Measurements from ENCODE around the gene CDC14B. TPM values are rescaled to one million over a fixed set of nuclear protein-coding genes. Genes with fewer than 3 reads are reported as not detected.

CDC14B gene
- total and polyA plus RNA-seq, 4 donors, result 8.8 to 33.3 (median 11.3) TPM

DNA sequence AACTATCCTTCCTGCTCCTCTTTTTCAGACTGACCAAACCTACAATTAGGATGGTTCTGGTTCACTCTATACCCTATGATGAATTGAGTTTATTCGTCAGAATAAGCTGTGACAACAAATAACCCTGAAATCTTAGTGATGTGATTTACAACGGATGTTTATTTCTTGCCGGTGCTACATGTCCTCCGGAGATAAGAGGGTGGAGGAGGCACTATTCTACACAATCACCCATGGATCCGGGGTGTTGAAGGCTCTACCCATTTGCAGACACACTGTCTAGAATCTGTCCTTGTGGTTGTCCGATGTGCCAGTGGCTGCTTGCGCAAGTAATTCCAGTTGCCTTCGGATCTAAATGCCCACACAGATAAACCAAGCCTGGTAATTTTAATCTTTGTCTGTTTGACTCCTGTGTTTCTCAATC, 44.7 kb downstream of the CDC14B start (continued):
- TF ChIP-seq, protein P1, sequence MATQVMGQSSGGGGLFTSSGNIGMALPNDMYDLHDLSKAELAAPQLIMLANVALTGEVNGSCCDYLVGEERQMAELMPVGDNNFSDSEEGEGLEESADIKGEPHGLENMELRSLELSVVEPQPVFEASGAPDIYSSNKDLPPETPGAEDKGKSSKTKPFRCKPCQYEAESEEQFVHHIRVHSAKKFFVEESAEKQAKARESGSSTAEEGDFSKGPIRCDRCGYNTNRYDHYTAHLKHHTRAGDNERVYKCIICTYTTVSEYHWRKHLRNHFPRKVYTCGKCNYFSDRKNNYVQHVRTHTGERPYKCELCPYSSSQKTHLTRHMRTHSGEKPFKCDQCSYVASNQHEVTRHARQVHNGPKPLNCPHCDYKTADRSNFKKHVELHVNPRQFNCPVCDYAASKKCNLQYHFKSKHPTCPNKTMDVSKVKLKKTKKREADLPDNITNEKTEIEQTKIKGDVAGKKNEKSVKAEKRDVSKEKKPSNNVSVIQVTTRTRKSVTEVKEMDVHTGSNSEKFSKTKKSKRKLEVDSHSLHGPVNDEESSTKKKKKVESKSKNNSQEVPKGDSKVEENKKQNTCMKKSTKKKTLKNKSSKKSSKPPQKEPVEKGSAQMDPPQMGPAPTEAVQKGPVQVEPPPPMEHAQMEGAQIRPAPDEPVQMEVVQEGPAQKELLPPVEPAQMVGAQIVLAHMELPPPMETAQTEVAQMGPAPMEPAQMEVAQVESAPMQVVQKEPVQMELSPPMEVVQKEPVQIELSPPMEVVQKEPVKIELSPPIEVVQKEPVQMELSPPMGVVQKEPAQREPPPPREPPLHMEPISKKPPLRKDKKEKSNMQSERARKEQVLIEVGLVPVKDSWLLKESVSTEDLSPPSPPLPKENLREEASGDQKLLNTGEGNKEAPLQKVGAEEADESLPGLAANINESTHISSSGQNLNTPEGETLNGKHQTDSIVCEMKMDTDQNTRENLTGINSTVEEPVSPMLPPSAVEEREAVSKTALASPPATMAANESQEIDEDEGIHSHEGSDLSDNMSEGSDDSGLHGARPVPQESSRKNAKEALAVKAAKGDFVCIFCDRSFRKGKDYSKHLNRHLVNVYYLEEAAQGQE (IDR thresholded peaks at IDR 0.05), result peak; percentile 16
- peak; percentile 30 to 66 for TF ChIP-seq RXRA (IDR thresholded peaks at IDR 0.05)
- no peak for TF ChIP-seq TAF1 (conservative IDR thresholded peaks at IDR 0.05)
- TF ChIP-seq SP1 (IDR thresholded peaks at IDR 0.05), result peak; percentile 52
- TF ChIP-seq, protein P2, sequence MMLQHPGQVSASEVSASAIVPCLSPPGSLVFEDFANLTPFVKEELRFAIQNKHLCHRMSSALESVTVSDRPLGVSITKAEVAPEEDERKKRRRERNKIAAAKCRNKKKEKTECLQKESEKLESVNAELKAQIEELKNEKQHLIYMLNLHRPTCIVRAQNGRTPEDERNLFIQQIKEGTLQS (IDR thresholded peaks at IDR 0.05), result no peak

DNA sequence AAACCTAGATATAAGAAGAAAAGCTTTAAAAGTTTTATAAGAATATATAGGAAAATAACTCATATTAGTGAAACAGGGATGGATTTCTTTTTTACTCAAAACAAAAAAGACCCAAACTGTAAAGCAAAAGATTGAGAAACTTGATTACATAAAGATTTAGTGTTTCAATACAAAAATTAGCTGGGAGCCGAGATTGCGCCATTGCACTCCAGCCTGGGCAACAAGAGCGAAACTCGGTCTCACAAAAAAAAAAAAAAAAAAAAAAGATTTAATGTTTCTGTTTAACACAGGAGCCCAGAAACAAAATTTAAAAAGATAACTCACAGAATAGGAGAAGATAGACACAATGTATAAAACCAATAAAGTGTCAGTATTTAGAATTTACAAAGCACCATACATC, 45.2 kb downstream of the CDC14B start:
- Histone ChIP-seq H3K9me3 (ENCODE audit: control insufficient read depth in 4 of 4, low read length in 3 of 4) (no peaks in the 10 kb centered on the region), H3K4me3 (ENCODE audit: low read depth in 1 of 3, low read length in 3 of 3) (peak overlapping the region; percentile 27 to 50 (median 28)), H3K9ac (ENCODE audit: low read depth in 1 of 2, low read length in 2 of 2) (peak overlapping the region; percentile 69 to 89), H3K4me1 (ENCODE audit: control insufficient read depth in 4 of 4, insufficient read depth in 4 of 4, low read length in 3 of 4) (peaks cover 5 to 11% (median 7%) of the 10 kb centered on the region in 4 donors), H3K36me3 (ENCODE audit: control insufficient read depth in 4 of 4, insufficient read depth in 3 of 4, low read depth in 1 of 4, low read length in 3 of 4) (no peaks in the 10 kb centered on the region), H3K27me3 (ENCODE audit: control insufficient read depth in 4 of 4, insufficient read depth in 4 of 4, low read length in 3 of 4) (no peaks in the 10 kb centered on the region), H3K27ac (ENCODE audit: low read depth in 1 of 2, low read length in 2 of 2) (peak overlapping the region; percentile 62 to 87)
- 45% methylated on average over 4 of the region's 4 CpGs for WGBS
- TF ChIP-seq FOXA2 (IDR thresholded peaks at IDR 0.05) (no peak), NR2F2 (IDR thresholded peaks at IDR 0.05) (no peak), RXRA (IDR thresholded peaks at IDR 0.05) (no peak), EGR1 (IDR thresholded peaks at IDR 0.05; ENCODE audit: low read depth in 2 of 2) (no peak), YY1 (IDR thresholded peaks at IDR 0.05) (no peak), HNF4G (IDR thresholded peaks at IDR 0.05) (no peak), GABPA (IDR thresholded peaks at IDR 0.05 in 1 of 2, conservative IDR thresholded peaks at IDR 0.05 in 1 of 2) (no peak), TAF1 (conservative IDR thresholded peaks at IDR 0.05) (no peak), FOXA1 (IDR thresholded peaks at IDR 0.05) (no peak), HNF4A (conservative IDR thresholded peaks at IDR 0.05) (no peak), RAD21 (IDR thresholded peaks at IDR 0.05) (no peak), SP1 (IDR thresholded peaks at IDR 0.05) (no peak)
- TF ChIP-seq, protein P3, sequence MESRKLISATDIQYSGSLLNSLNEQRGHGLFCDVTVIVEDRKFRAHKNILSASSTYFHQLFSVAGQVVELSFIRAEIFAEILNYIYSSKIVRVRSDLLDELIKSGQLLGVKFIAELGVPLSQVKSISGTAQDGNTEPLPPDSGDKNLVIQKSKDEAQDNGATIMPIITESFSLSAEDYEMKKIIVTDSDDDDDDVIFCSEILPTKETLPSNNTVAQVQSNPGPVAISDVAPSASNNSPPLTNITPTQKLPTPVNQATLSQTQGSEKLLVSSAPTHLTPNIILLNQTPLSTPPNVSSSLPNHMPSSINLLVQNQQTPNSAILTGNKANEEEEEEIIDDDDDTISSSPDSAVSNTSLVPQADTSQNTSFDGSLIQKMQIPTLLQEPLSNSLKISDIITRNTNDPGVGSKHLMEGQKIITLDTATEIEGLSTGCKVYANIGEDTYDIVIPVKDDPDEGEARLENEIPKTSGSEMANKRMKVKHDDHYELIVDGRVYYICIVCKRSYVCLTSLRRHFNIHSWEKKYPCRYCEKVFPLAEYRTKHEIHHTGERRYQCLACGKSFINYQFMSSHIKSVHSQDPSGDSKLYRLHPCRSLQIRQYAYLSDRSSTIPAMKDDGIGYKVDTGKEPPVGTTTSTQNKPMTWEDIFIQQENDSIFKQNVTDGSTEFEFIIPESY (IDR thresholded peaks at IDR 0.05), result no peak
- TF ChIP-seq, protein P2 (IDR thresholded peaks at IDR 0.05), result no peak
- TF ChIP-seq, protein P4, sequence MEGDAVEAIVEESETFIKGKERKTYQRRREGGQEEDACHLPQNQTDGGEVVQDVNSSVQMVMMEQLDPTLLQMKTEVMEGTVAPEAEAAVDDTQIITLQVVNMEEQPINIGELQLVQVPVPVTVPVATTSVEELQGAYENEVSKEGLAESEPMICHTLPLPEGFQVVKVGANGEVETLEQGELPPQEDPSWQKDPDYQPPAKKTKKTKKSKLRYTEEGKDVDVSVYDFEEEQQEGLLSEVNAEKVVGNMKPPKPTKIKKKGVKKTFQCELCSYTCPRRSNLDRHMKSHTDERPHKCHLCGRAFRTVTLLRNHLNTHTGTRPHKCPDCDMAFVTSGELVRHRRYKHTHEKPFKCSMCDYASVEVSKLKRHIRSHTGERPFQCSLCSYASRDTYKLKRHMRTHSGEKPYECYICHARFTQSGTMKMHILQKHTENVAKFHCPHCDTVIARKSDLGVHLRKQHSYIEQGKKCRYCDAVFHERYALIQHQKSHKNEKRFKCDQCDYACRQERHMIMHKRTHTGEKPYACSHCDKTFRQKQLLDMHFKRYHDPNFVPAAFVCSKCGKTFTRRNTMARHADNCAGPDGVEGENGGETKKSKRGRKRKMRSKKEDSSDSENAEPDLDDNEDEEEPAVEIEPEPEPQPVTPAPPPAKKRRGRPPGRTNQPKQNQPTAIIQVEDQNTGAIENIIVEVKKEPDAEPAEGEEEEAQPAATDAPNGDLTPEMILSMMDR (IDR thresholded peaks at IDR 0.05; ENCODE audit: low read depth, low read length, missing input control), result no peak
- TF ChIP-seq, protein P1 (IDR thresholded peaks at IDR 0.05), result no peak
- TF ChIP-seq, protein P5, sequence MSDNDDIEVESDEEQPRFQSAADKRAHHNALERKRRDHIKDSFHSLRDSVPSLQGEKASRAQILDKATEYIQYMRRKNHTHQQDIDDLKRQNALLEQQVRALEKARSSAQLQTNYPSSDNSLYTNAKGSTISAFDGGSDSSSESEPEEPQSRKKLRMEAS (IDR thresholded peaks at IDR 0.05), result no peak
- DNase-seq (ENCODE audit: low spot score), result no peak

Measured in liver (tissue), 9 donors.